Adrenal gland (tissue), 5 donors: Measurements from ENCODE around the gene ABRACL.

Experiments
- CTCF ChIP-seq, 6 experiments: fragments of 450-650 bp in 4 of 6; fragments of 200-600 bp in 2 of 6; sonication (generic) in 1 of 6; IDR thresholded peaks; 1 replicate in 5 of 6; 2 replicates in 1 of 6; pipeline versions ENCODE4 v1.5.1 to v1.8.0; 2016 to 2021; ENCODE audit warnings: antibody characterized with exemption in 6 of 6, mild to moderate bottlenecking in 2 of 6, moderate library complexity in 1 of 6
- POLR2A ChIP-seq, 2 donors: fragments of 450-650 bp; IDR thresholded peaks; one replicate each; pipeline ENCODE4 v1.6.1; 2017; ENCODE audit warnings: antibody characterized with exemption in 2 of 2, mild to moderate bottlenecking in 2 of 2, moderate library complexity in 1 of 2
- donor health status: DM: no; HTN: no; CAD: no.

GRCh38 chr6:139003751-139004150 lies 24.8 kb upstream of the ABRACL start:
- TF ChIP-seq CTCF (IDR thresholded peaks at IDR 0.05) (no peak), POLR2A (IDR thresholded peaks at IDR 0.05) (no peak)
